GM12878 (cell line): Measurements from ENCODE around the gene IRAG1. TPM values are rescaled to one million over a fixed set of nuclear protein-coding genes. Genes with fewer than 3 reads are reported as not detected.

ENCODE experiments used
- BACH1 ChIP-seq: fragments of 450-650 bp; IDR thresholded peaks from 2 replicates; pipeline ENCODE4 v1.6.1; 2017; ENCODE audit warnings: mild to moderate bottlenecking, borderline replicate concordance
- CBFB ChIP-seq: IDR thresholded peaks from 2 replicates; pipeline ENCODE4 v1.6.1; 2016; ENCODE audit warnings: antibody characterized with exemption, low read depth
- CBX5 ChIP-seq: sonication (generic); IDR thresholded peaks from 2 replicates; pipeline ENCODE4 v1.6.1; 2016; ENCODE audit warnings: low read depth, moderate library complexity, mild to moderate bottlenecking, inconsistent platforms
- CHD1 ChIP-seq: IDR thresholded peaks from 2 replicates; pipeline ENCODE4 v1.6.1; 2012; ENCODE audit warnings: low read depth, low read length, improper control_type of control experiment
- CHD4 ChIP-seq: fragments of 200-600 bp; sonication (generic); IDR thresholded peaks from 2 replicates; pipeline ENCODE4 v1.6.1; 2016; ENCODE audit warnings: mild to moderate bottlenecking
- CREB1 ChIP-seq: IDR thresholded peaks from 2 replicates; pipeline ENCODE4 v1.6.1; 2012; ENCODE audit warnings: low read depth, mild to moderate bottlenecking, inconsistent platforms
- CREM ChIP-seq: IDR thresholded peaks from 2 replicates; pipeline ENCODE4 v1.6.1; 2014; ENCODE audit warnings: antibody characterized with exemption, low read depth
- E2F4 ChIP-seq: IDR thresholded peaks from 2 replicates; pipeline ENCODE4 v1.6.1; 2012; ENCODE audit warnings: low read depth, low read length, improper control_type of control experiment
- EGR1 ChIP-seq, 2 experiments: IDR thresholded peaks; 1 replicate in 1 of 2; 2 replicates in 1 of 2; pipeline ENCODE4 v1.6.1; 2011 to 2012; ENCODE audit warnings: low read depth in 2 of 2, low read length in 2 of 2, borderline replicate concordance in 1 of 2, mild to moderate bottlenecking in 1 of 2, moderate library complexity in 1 of 2
- FOXK2 ChIP-seq: fragments of 450-650 bp; IDR thresholded peaks from 2 replicates; pipeline ENCODE4 v1.6.1; 2017; ENCODE audit warnings: mild to moderate bottlenecking, moderate library complexity
- IRF3 ChIP-seq: fragments of 450-650 bp; IDR thresholded peaks from 2 replicates; pipeline ENCODE4 v1.6.1; 2014; ENCODE audit warnings: mild to moderate bottlenecking
- IRF5 ChIP-seq: fragments of 450-650 bp; IDR thresholded peaks from 2 replicates; pipeline ENCODE4 v1.6.1; 2017; ENCODE audit warnings: borderline replicate concordance
- KAT2A ChIP-seq: conservative IDR thresholded peaks from 2 replicates; pipeline ENCODE4 v1.6.1; 2011; ENCODE audit warnings: low read depth, low read length; ENCODE audit not compliant: control insufficient read depth
- LARP7 ChIP-seq: fragments of 450-650 bp; IDR thresholded peaks from 2 replicates; pipeline ENCODE4 v1.6.1; 2017; ENCODE audit warnings: mild to moderate bottlenecking
- MXI1 ChIP-seq: fragments of 150-350 bp; IDR thresholded peaks from 2 replicates; pipeline ENCODE4 v1.6.1; 2011; ENCODE audit warnings: low read depth, mild to moderate bottlenecking, inconsistent platforms, low read length, improper control_type of control experiment
- NFYB ChIP-seq: IDR thresholded peaks from 2 replicates; pipeline ENCODE4 v1.6.1; 2011; ENCODE audit warnings: low read depth, mild to moderate bottlenecking, low read length, improper control_type of control experiment, moderate library complexity; ENCODE audit not compliant: insufficient read depth
- NR2C1 ChIP-seq: fragments of 450-650 bp; IDR thresholded peaks from 2 replicates; pipeline ENCODE4 v1.6.1; 2017; ENCODE audit warnings: antibody characterized with exemption, mild to moderate bottlenecking, moderate library complexity
- POLR2AphosphoS5 ChIP-seq: IDR thresholded peaks from 2 replicates; pipeline ENCODE4 v1.6.1; 2011; ENCODE audit warnings: mild to moderate bottlenecking, low read length, inconsistent platforms
- RAD51 ChIP-seq: fragments of 450-650 bp; IDR thresholded peaks from 2 replicates; pipeline ENCODE4 v1.6.1; 2016; ENCODE audit warnings: moderate library complexity, mild to moderate bottlenecking, inconsistent platforms
- RCOR1 ChIP-seq: conservative IDR thresholded peaks from 2 replicates; pipeline ENCODE4 v1.6.1; 2012; ENCODE audit warnings: low read depth, low read length, improper control_type of control experiment
- SMC3 ChIP-seq: IDR thresholded peaks from 2 replicates; pipeline ENCODE4 v1.6.1; 2011; ENCODE audit warnings: low read length, improper control_type of control experiment, borderline replicate concordance
- TBL1XR1 ChIP-seq: IDR thresholded peaks from 2 replicates; pipeline ENCODE4 v1.6.1; 2012; ENCODE audit warnings: low read depth, low read length, improper control_type of control experiment
- WRNIP1 ChIP-seq: IDR thresholded peaks from 2 replicates; pipeline ENCODE4 v1.6.1; 2011; ENCODE audit warnings: low read depth, low read length, improper control_type of control experiment, borderline replicate concordance
- ZBTB11 ChIP-seq: fragments of 450-650 bp; formaldehyde crosslinking; IDR thresholded peaks from 2 replicates; pipeline ENCODE4 v1.5.0; 2022; ENCODE audit warnings: mild to moderate bottlenecking, missing genetic modification characterization
- ZNF274 ChIP-seq: IDR thresholded peaks from one replicate; pipeline ENCODE4 v1.8.0; 2011; ENCODE audit not compliant: insufficient read length, insufficient read depth
- polyA plus RNA-seq, 11 experiments: library from polyadenylated mRNA; depleted of rRNA in 4 of 11; unstranded in 6 of 11; stranded (reverse) in 5 of 11; fragments of >200 nt; fragmentation: Nextera tagmentation in 4 of 11; fragmentation: Illumina TruSeq in 1 of 11; extraction: Ambion mirVana in 4 of 11; extraction: Trizol in 1 of 11; gene quantifications; 1 replicate in 1 of 11; 2 replicates in 10 of 11; pipeline versions ENCODE4 v1.2.1 to v1.2.3, GENCODE V29; 2011 to 2016; ENCODE audit warnings: inconsistent platforms in 2 of 11, missing spikeins in 2 of 11, low read depth in 1 of 11
- total RNA-seq, 4 experiments: library from RNA; depleted of rRNA in 3 of 4; stranded (reverse); fragments of >200 nt in 3 of 4; fragmentation: Illumina TruSeq in 1 of 4; extraction: Trizol in 1 of 4; gene quantifications; 2 replicates each; pipeline versions ENCODE4 v1.2.1 to v1.2.3, GENCODE V29; 2013 to 2021

Gene IRAG1
- total and polyA plus RNA-seq, 10 of the 15 experiments (the other 5 are each of a cell fraction or from before 2014, with no cell fraction given) = 0.02 to 0.18 (median 0.06) TPM; not detected in 4

- TF ChIP-seq CBX5 = no peak
- TF ChIP-seq SMC3 = peak; percentile 97
- no peak for TF ChIP-seq CHD4
- TF ChIP-seq FOXK2 = no peak; the same call in 1 of the 2 replicates
- TF ChIP-seq NR2C1 = no peak; the same call in 1 of the 2 replicates
- no peak for TF ChIP-seq WRNIP1
- no peak for TF ChIP-seq KAT2A
- TF ChIP-seq CREM = no peak
- TF ChIP-seq RCOR1 = no peak
- TF ChIP-seq ZBTB11 (CRISPR knock-in tag) = no peak
- TF ChIP-seq IRF5 = no peak
- TF ChIP-seq CREB1 = no peak
- no peak for TF ChIP-seq E2F4
- no peak for TF ChIP-seq CBFB
- no peak for TF ChIP-seq POLR2AphosphoS5
- no peak for TF ChIP-seq CHD1
- no peak; the same call in 1 of the 2 replicates for TF ChIP-seq LARP7
- TF ChIP-seq IRF3 = no peak
- TF ChIP-seq EGR1 (IDR thresholded peaks at IDR 0.05; ENCODE audit: borderline replicate concordance in 1 of 2, low read depth in 2 of 2, low read length in 2 of 2) = no peak; a peak in 1 of 3 replicates
- TF ChIP-seq RAD51 = no peak
- no peak for TF ChIP-seq TBL1XR1
- no peak for TF ChIP-seq NFYB
- TF ChIP-seq BACH1 = no peak
- TF ChIP-seq MXI1 = 0 out of 2 replicates have a peak, but pooled peaks have one; percentile 15
- TF ChIP-seq ZNF274 = no peak
These were observed 42.2 kb upstream of the IRAG1 start (continued) for GRCh38 chr11:10735481-10736475.
